Tibial nerve (tissue), 4 donors: ENCODE results near the gene CLNK. TPM values are rescaled to one million over a fixed set of nuclear protein-coding genes. Genes with fewer than 3 reads are reported as not detected.

Experiments used
- DNase-seq, 2 donors: peaks; one replicate each; pipeline ENCODE4 v3.0.0-alpha.2; 2019; ENCODE audit warnings: low spot score in 2 of 2
- H3K27ac ChIP-seq, 4 donors: fragments of 200-600 bp; sonication (generic) in 3 of 4; one replicate each; pipeline ENCODE4 v1.5.1; 2017 to 2019; ENCODE audit warnings: mild to moderate bottlenecking in 1 of 4
- H3K27me3 ChIP-seq, 2 donors: fragments of 200-600 bp; sonication (generic) in 1 of 2; one replicate each; pipeline versions ENCODE4 v1.5.1 to v1.6.0; 2017 to 2019
- H3K36me3 ChIP-seq, 3 donors: fragments of 200-600 bp; sonication (generic); one replicate each; pipeline ENCODE4 v1.5.1; 2018 to 2019
- H3K4me1 ChIP-seq, 4 donors: fragments of 200-600 bp; sonication (generic) in 3 of 4; one replicate each; pipeline ENCODE4 v1.5.1; 2017 to 2019
- H3K4me3 ChIP-seq, 4 donors: fragments of 200-600 bp; sonication (generic) in 3 of 4; one replicate each; pipeline ENCODE4 v1.5.1; 2017 to 2019; ENCODE audit warnings: mild to moderate bottlenecking in 1 of 4, moderate library complexity in 1 of 4
- H3K9me3 ChIP-seq, 4 donors: fragments of 200-600 bp; sonication (generic) in 3 of 4; one replicate each; pipeline ENCODE4 v1.5.1; 2017 to 2019
- EP300 ChIP-seq, 2 donors: sonication (generic); formaldehyde crosslinking; IDR thresholded peaks; one replicate each; pipeline ENCODE4 v1.6.1; 2017; ENCODE audit warnings: antibody characterized with exemption in 2 of 2, mild to moderate bottlenecking in 1 of 2
- POLR2A ChIP-seq, 2 donors: fragments of 450-650 bp; IDR thresholded peaks; one replicate each; pipeline ENCODE4 v1.6.1; 2017; ENCODE audit warnings: antibody characterized with exemption in 2 of 2, mild to moderate bottlenecking in 2 of 2, moderate library complexity in 2 of 2
- WGBS, 2 donors: methylation state at CpG; one replicate each; pipeline ENCODE4 v1.1.5; 2018; 5-methylcytosine and 5-hydroxymethylcytosine counted together
- total RNA-seq, 4 donors: library from RNA; depleted of rRNA; stranded (reverse); fragments of >200 nt; gene quantifications; one replicate each; pipeline ENCODE4 v1.1.0, GENCODE V29; 2016
- TF ChIP-seq, protein P1 (sequence below), 5 experiments: fragments of 200-600 bp in 3 of 5; fragments of 450-650 bp in 2 of 5; sonication (generic) in 3 of 5; IDR thresholded peaks; one replicate each; pipeline ENCODE4 v1.5.1; 2016 to 2019; ENCODE audit warnings: antibody characterized with exemption in 5 of 5, mild to moderate bottlenecking in 3 of 5, moderate library complexity in 2 of 5

The CLNK gene
- total RNA-seq, 4 donors from 2014 or later = not detected

DNA sequence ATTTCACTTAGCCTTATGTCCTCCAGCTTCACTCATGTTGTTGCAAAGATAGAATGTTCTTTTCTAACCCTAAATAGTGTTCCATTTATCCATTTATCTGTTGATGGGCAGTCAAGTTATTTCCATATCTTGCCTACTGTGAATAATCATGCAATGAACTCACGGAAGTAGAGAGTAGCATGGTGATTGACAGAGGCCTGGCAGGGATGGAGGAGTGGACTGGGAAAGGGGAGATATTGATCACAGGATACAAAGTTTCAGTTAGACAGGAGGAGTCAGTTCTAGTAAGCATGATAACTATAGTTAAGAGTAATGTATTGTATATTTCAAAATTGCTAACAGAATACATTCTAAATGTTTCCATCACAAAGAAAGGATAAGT lies 10.3 kb upstream of the CLNK start:
- WGBS, 2 donors = 91 to 97% methylated on average over 1 of the region's 1 CpG
- no peak for TF ChIP-seq EP300 (IDR thresholded peaks at IDR 0.05)
- TF ChIP-seq POLR2A (IDR thresholded peaks at IDR 0.05) = no peak
- TF ChIP-seq, protein P1, sequence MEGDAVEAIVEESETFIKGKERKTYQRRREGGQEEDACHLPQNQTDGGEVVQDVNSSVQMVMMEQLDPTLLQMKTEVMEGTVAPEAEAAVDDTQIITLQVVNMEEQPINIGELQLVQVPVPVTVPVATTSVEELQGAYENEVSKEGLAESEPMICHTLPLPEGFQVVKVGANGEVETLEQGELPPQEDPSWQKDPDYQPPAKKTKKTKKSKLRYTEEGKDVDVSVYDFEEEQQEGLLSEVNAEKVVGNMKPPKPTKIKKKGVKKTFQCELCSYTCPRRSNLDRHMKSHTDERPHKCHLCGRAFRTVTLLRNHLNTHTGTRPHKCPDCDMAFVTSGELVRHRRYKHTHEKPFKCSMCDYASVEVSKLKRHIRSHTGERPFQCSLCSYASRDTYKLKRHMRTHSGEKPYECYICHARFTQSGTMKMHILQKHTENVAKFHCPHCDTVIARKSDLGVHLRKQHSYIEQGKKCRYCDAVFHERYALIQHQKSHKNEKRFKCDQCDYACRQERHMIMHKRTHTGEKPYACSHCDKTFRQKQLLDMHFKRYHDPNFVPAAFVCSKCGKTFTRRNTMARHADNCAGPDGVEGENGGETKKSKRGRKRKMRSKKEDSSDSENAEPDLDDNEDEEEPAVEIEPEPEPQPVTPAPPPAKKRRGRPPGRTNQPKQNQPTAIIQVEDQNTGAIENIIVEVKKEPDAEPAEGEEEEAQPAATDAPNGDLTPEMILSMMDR (IDR thresholded peaks at IDR 0.05) = no peak
- H3K9me3 ChIP-seq = peaks cover 0 to 9% (median 0%) of the 10 kb centered on the region in 4 donors
- no peaks in the 10 kb centered on the region for H3K36me3 ChIP-seq
- DNase-seq = no peak
- H3K27me3 ChIP-seq = no peaks in the 10 kb centered on the region
- H3K4me3 ChIP-seq = no peak overlapping the region
- peaks cover 0 to 6% (median 0%) of the 10 kb centered on the region in 4 donors for H3K4me1 ChIP-seq
- no peak overlapping the region for H3K27ac ChIP-seq

DNA sequence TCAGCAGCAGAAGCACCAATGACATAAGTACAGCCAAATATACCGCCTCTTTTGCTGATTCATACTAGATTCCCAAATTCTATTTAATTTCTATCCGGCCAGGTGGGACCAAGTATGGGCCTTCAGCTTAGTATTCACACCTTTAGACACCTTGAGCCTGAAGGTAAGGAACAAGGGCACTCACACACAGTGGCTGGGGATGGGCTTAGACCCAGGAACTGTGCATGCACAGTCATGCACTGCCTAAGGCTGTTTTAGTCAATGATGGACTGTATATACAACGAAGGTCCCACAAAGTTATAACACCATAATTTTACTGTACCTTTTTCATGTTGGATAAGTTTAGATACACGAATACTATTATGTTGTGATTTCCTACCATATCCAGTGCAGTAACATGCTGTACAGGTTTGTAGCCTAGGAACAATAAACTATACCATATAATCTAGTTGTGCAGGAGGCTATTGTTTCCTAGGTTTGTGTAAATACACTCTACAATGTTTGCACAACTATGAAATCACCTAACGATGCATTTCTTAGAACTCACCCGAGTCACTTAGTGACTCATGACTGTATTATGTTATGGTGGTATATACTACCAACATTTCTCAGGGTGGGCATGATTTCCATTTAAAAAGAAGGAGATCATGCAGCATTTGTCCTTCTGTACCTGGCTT lies 9.7 kb upstream of the CLNK start:
- H3K27me3 ChIP-seq = no peaks in the 10 kb centered on the region
- H3K4me1 ChIP-seq = peaks cover 0 to 6% (median 0%) of the 10 kb centered on the region in 4 donors
- 82 to 89% methylated on average over 6 of the region's 6 CpGs for WGBS, 2 donors
- TF ChIP-seq POLR2A (IDR thresholded peaks at IDR 0.05) = no peak
- TF ChIP-seq, protein P1 (IDR thresholded peaks at IDR 0.05) = no peak
- TF ChIP-seq EP300 (IDR thresholded peaks at IDR 0.05) = no peak
- H3K36me3 ChIP-seq = no peaks in the 10 kb centered on the region
- H3K4me3 ChIP-seq = no peak overlapping the region
- H3K9me3 ChIP-seq = peaks cover 0 to 9% (median 0%) of the 10 kb centered on the region in 4 donors
- DNase-seq = no peak
- H3K27ac ChIP-seq = no peak overlapping the region

DNA sequence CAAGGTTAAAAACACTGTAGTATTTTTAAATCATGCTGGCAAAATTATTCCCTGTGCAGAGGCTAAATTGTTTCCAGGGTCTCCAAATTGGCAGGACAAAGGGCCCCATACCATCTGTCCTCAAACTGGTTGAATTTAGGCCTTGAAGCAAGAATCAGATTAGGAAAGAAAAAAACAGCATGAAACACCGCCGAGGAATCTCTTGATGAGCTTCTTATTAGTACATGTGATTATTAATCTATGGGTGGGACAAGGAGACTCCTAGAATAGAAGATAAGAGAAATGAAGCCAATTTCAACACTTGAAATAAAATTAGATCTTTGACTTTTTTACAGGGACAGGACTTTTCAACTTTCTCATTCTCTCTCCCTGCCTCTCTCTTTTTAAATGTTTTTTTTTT lies 7.1 kb upstream of the CLNK start:
- Histone ChIP-seq H3K4me1 (peaks cover 0 to 6% (median 0%) of the 10 kb centered on the region in 4 donors), H3K4me3 (no peak overlapping the region), H3K9me3 (peaks cover 0 to 5% (median 0%) of the 10 kb centered on the region in 4 donors), H3K36me3 (no peaks in the 10 kb centered on the region), H3K27me3 (no peaks in the 10 kb centered on the region), H3K27ac (peak overlapping the region in 1 of 4 donors; percentile 32)
- 51 to 58% methylated on average over 2 of the region's 2 CpGs for WGBS, 2 donors
- no peak for DNase-seq
- no peak for TF ChIP-seq EP300 (IDR thresholded peaks at IDR 0.05)
- TF ChIP-seq, protein P1 (IDR thresholded peaks at IDR 0.05) = no peak
- no peak for TF ChIP-seq POLR2A (IDR thresholded peaks at IDR 0.05)

DNA sequence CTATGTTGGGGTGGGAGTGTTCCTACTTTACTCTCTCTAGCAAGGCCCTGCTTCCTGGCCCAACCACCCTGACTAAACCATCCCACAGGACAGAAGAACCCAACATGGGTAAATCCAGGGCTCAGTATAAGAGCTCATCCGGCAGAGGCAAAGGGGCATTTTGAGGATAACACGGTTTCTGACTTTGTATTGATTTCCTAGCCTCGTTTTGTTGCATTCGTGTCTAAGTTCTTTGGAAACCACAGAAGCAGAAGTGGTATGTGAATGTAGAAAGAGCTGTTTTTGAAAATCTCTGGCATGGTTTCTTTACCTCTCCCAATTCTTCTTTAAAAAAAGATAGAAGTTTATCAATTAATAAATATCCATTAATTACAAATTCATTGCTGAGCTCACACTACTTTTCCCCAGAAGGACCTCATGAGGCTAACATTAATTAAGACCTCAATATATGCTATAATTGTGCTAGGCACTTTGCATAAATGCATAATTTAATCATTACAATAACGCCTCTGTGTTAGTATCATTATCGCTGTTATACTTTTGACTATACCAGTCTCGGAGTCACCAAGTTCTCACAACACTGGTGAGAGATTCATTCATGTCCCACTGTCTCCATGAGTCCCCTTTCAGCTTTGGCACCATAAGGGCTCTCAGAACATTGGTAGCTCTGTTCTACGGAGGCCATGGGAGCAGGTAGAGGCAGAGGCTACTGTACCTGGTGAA lies 5.8 kb upstream of the CLNK start:
- no peak overlapping the region for H3K27ac ChIP-seq
- no peaks in the 10 kb centered on the region for H3K36me3 ChIP-seq
- TF ChIP-seq, protein P1 (IDR thresholded peaks at IDR 0.05) = no peak
- TF ChIP-seq POLR2A (IDR thresholded peaks at IDR 0.05) (no peak), EP300 (IDR thresholded peaks at IDR 0.05) (no peak)
- no peak overlapping the region for H3K4me3 ChIP-seq
- 88 to 93% methylated on average over 8 of the region's 8 CpGs for WGBS, 2 donors
- H3K9me3 ChIP-seq = peaks cover 0 to 5% (median 0%) of the 10 kb centered on the region in 4 donors
- no peak for DNase-seq
- no peaks in the 10 kb centered on the region for H3K27me3 ChIP-seq
- peaks cover 0 to 6% (median 0%) of the 10 kb centered on the region in 4 donors for H3K4me1 ChIP-seq

DNA sequence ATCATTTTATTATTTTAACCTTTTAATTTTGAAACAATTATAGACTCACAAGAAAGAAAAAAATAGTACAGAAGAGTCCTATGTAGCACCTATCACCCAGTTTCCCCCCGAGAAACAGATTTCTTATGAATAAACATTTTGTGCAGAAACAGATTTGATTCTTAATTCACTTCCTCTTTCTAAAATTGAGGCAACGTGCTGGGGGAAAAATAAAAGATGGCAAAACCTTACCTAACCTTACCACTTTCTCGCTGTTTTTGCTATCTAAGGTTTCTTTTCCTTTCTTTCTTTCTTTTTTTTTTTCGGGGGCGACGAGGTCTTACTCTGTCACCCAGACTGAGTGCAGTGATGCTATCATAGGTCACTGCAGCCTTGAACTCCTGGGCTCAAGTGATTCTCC lies 4.3 kb upstream of the CLNK start:
- Histone ChIP-seq H3K4me1 (peaks cover 0 to 6% (median 0%) of the 10 kb centered on the region in 4 donors), H3K4me3 (no peak overlapping the region), H3K9me3 (peaks cover 0 to 5% (median 0%) of the 10 kb centered on the region in 4 donors), H3K27ac (no peak overlapping the region), H3K36me3 (no peaks in the 10 kb centered on the region), H3K27me3 (no peaks in the 10 kb centered on the region)
- no peak for DNase-seq
- 70 to 80% methylated on average over 6 of the region's 6 CpGs for WGBS, 2 donors
- TF ChIP-seq POLR2A (IDR thresholded peaks at IDR 0.05) = no peak
- no peak for TF ChIP-seq EP300 (IDR thresholded peaks at IDR 0.05)
- TF ChIP-seq, protein P1 (IDR thresholded peaks at IDR 0.05) = no peak
